Medulla oblongata (tissue), 1 donor: ENCODE results near the gene MEIS3.
"Not testable (repeated sequence)": the region's sequence is repeated elsewhere in the genome, so short reads cannot be mapped to it uniquely, and the experiment has no call there.

Experiments
- DNase-seq: peaks from one replicate; pipeline ENCODE4 v3.0.0-alpha.2; 2015; ENCODE audit errors: extremely low spot score

Gene MEIS3

GRCh38 chr19:47386582-47386981 is 32.7 kb downstream of the MEIS3 start:
- DNase-seq = not testable (repeated sequence)

GRCh38 chr19:47384533-47384932 is 34.8 kb downstream of the MEIS3 start:
- not testable (repeated sequence) for DNase-seq

- not testable (repeated sequence) for DNase-seq
Measured at GRCh38 chr19:47383890-47384289, 35.4 kb downstream of the MEIS3 start.

- no peak for DNase-seq
Measured at GRCh38 chr19:47381653-47382279, 37.6 kb downstream of the MEIS3 start.

GRCh38 chr19:47381121-47381520 is 38.2 kb downstream of the MEIS3 start:
- no peak for DNase-seq

GRCh38 chr19:47380559-47380958 is 38.8 kb downstream of the MEIS3 start:
- DNase-seq = no peak

GRCh38 chr19:47379381-47379938 is 39.9 kb downstream of the MEIS3 start:
- peak; percentile 55 for DNase-seq

- no peak for DNase-seq
Measured at GRCh38 chr19:47378246-47378645, 41.1 kb downstream of the MEIS3 start.

GRCh38 chr19:47377801-47378200 is 41.5 kb downstream of the MEIS3 start:
- no peak for DNase-seq

GRCh38 chr19:47377208-47377701 is 42.1 kb downstream of the MEIS3 start:
- no peak for DNase-seq

GRCh38 chr19:47376589-47377144 is 42.7 kb downstream of the MEIS3 start:
- no peak for DNase-seq

- no peak for DNase-seq
Measured at GRCh38 chr19:47375694-47376588, 43.4 kb downstream of the MEIS3 start.

- no peak for DNase-seq
Measured at GRCh38 chr19:47374876-47375693, 44.2 kb downstream of the MEIS3 start.

GRCh38 chr19:47373246-47374240 is 45.8 kb downstream of the MEIS3 start:
- DNase-seq = no peak

GRCh38 chr19:47372603-47373002 is 46.7 kb downstream of the MEIS3 start:
- no peak for DNase-seq

- no peak for DNase-seq
Measured at GRCh38 chr19:47371261-47371660, 48.1 kb downstream of the MEIS3 start.

- no peak for DNase-seq
Measured at GRCh38 chr19:47370045-47370611, 49.2 kb downstream of the MEIS3 start.

- DNase-seq = not testable (repeated sequence)
Measured at GRCh38 chr19:47365455-47365854, 53.9 kb downstream of the MEIS3 start.

- no peak for DNase-seq
Measured at GRCh38 chr19:47363758-47364531, 55.4 kb downstream of the MEIS3 start.
